SK-N-SH (cell line): ENCODE measurements around the gene C8A. TPM values are rescaled to one million over a fixed set of nuclear protein-coding genes. Genes with fewer than 3 reads are reported as not detected.

Experiments used
- CTCF ChIA-PET: fragments of 300-600, 350-600 bp; formaldehyde crosslinking; extraction: SDS; loops from one replicate; lab custom pipeline; 2021; lab: Yijun Ruan, JAX
- POLR2A ChIA-PET: fragments of 350-600 bp; sonication (Branson Sonifier 250); formaldehyde crosslinking; extraction: SDS; loops from one replicate; lab custom pipeline; 2020; ENCODE audit warnings: antibody characterized with exemption, inconsistent platforms; lab: Yijun Ruan, JAX
- DNase-seq: peaks from one replicate; pipeline ENCODE4 v3.0.0; 2012
- H2AFZ ChIP-seq: fragments of 200-600 bp; sonication (generic); 2 replicates; pipeline ENCODE4 v1.8.1; 2016; ENCODE audit warnings: antibody characterized with exemption, mild to moderate bottlenecking, low read depth
- H3F3A ChIP-seq: fragments of 200-600 bp; sonication (generic); replicated peaks from 2 replicates; pipeline ENCODE3; 2016; ENCODE audit warnings: antibody characterized with exemption, mild to moderate bottlenecking; ENCODE audit not compliant: insufficient read depth
- H3K27ac ChIP-seq, 2 experiments: fragments of 200-500 bp in 1 of 2; fragments of 200-600 bp in 1 of 2; sonication (Bioruptor generic) in 1 of 2; sonication (generic), shearing (Covaris generic) in 1 of 2; 2 replicates each; pipeline versions ENCODE4 v1.5.1 to v1.6.1; 2014 to 2016; ENCODE audit warnings: low read depth in 2 of 2, inconsistent platforms in 1 of 2, low read length in 1 of 2, mild to moderate bottlenecking in 1 of 2, mixed read lengths in 1 of 2
- H3K27me3 ChIP-seq: fragments of 200-600 bp; sonication (generic), shearing (Covaris generic); 2 replicates; pipeline ENCODE4 v1.6.1; 2016; ENCODE audit warnings: mixed run types; ENCODE audit not compliant: insufficient read depth
- H3K36me3 ChIP-seq, 2 experiments: fragments of 200-500 bp in 1 of 2; fragments of 200-600 bp in 1 of 2; sonication (Bioruptor generic) in 1 of 2; sonication (generic) in 1 of 2; replicated peaks in 1 of 2; 2 replicates each; pipeline versions ENCODE3 to v1.5.1; 2014 to 2016; ENCODE audit warnings: low read length in 1 of 2, mild to moderate bottlenecking in 1 of 2; ENCODE audit not compliant: insufficient read depth in 2 of 2, control insufficient read depth in 1 of 2
- H3K4me1 ChIP-seq, 2 experiments: fragments of 200-500 bp in 1 of 2; fragments of 200-600 bp in 1 of 2; sonication (Bioruptor generic) in 1 of 2; sonication (generic), shearing (Covaris generic) in 1 of 2; 2 replicates each; pipeline versions ENCODE4 v1.5.1 to v1.6.1; 2014 to 2016; ENCODE audit warnings: low read depth in 1 of 2, low read length in 1 of 2, mixed run types in 1 of 2; ENCODE audit not compliant: insufficient read depth in 2 of 2, control insufficient read depth in 1 of 2
- H3K4me2 ChIP-seq: fragments of 200-600 bp; sonication (generic), shearing (Covaris generic); 2 replicates; pipeline ENCODE4 v1.6.1; 2017; ENCODE audit warnings: mixed run types
- H3K4me3 ChIP-seq, 2 experiments: fragments of 200-500 bp in 1 of 2; fragments of 200-600 bp in 1 of 2; sonication (Bioruptor generic) in 1 of 2; sonication (generic), shearing (Covaris generic) in 1 of 2; 2 replicates each; pipeline versions ENCODE4 v1.5.1 to v1.8.1; 2014 to 2016; ENCODE audit warnings: low read depth in 2 of 2, inconsistent platforms in 1 of 2, low read length in 1 of 2, mild to moderate bottlenecking in 1 of 2, mixed read lengths in 1 of 2, moderate library complexity in 1 of 2
- H3K79me2 ChIP-seq: fragments of 200-600 bp; sonication (generic); 2 replicates; pipeline ENCODE4 v1.8.1; 2017; ENCODE audit warnings: mild to moderate bottlenecking; ENCODE audit not compliant: insufficient read depth
- H3K9ac ChIP-seq: fragments of 200-600 bp; sonication (generic); 2 replicates; pipeline ENCODE4 v1.6.1; 2017; ENCODE audit warnings: mixed run types
- H3K9me2 ChIP-seq: fragments of 200-600 bp; sonication (generic); 2 replicates; pipeline ENCODE4 v1.6.1; 2017; ENCODE audit warnings: mixed run types
- H3K9me3 ChIP-seq: fragments of 200-600 bp; sonication (generic); 2 replicates; pipeline ENCODE4 v1.6.1; 2017; ENCODE audit warnings: mixed run types, mild to moderate bottlenecking, moderate library complexity
- H4K20me1 ChIP-seq: fragments of 200-600 bp; sonication (generic); 2 replicates; pipeline ENCODE4 v1.6.1; 2017; ENCODE audit warnings: mild to moderate bottlenecking, mixed run types; ENCODE audit not compliant: insufficient read depth
- CTCF ChIP-seq: fragments of 200-600 bp; sonication (generic); IDR thresholded peaks from 2 replicates; pipeline ENCODE4 v1.6.1; 2017; ENCODE audit warnings: antibody characterized with exemption, mild to moderate bottlenecking, moderate library complexity
- EP300 ChIP-seq, 2 experiments: IDR thresholded peaks; 2 replicates each; pipeline versions ENCODE4 v1.4.0 to v1.6.1; 2012; ENCODE audit warnings: borderline replicate concordance in 1 of 2, low read depth in 1 of 2, low read length in 1 of 2
- EZH2phosphoT487 ChIP-seq: fragments of 200-600 bp; sonication (generic); IDR thresholded peaks from 2 replicates; pipeline ENCODE4 v1.6.1; 2017; ENCODE audit warnings: low read depth, mixed run types, mild to moderate bottlenecking, antibody characterized with exemption, moderate library complexity, borderline replicate concordance
- FOSL2 ChIP-seq: IDR thresholded peaks from 2 replicates; pipeline ENCODE4 v1.4.0; 2012; ENCODE audit warnings: low read depth, mild to moderate bottlenecking, moderate library complexity, borderline replicate concordance
- FOXJ3 ChIP-seq: sonication (generic); formaldehyde crosslinking; IDR thresholded peaks from 2 replicates; pipeline ENCODE4 v1.5.1; 2020; ENCODE audit warnings: mild to moderate bottlenecking, missing genetic modification reagents
- GABPA ChIP-seq: IDR thresholded peaks from 2 replicates; pipeline ENCODE4 v1.4.0; 2012; ENCODE audit warnings: low read depth, mild to moderate bottlenecking
- NRF1 ChIP-seq: IDR thresholded peaks from 2 replicates; pipeline ENCODE4 v1.6.1; 2012; ENCODE audit warnings: low read depth, mild to moderate bottlenecking, low read length
- PBX3 ChIP-seq: IDR thresholded peaks from 2 replicates; pipeline ENCODE4; 2012
- POLR2AphosphoS5 ChIP-seq: IDR thresholded peaks from 2 replicates; pipeline ENCODE4 v1.6.1; 2012; ENCODE audit warnings: low read depth, low read length
- RAD21 ChIP-seq: IDR thresholded peaks from 2 replicates; pipeline ENCODE4 v1.6.1; 2012; ENCODE audit warnings: mild to moderate bottlenecking, low read length
- RCOR1 ChIP-seq: fragments of 150-350 bp; IDR thresholded peaks from 2 replicates; pipeline ENCODE4 v1.6.1; 2017; ENCODE audit warnings: antibody characterized with exemption, low read length
- RXRA ChIP-seq: IDR thresholded peaks from 2 replicates; pipeline ENCODE4 v1.4.0; 2012; ENCODE audit warnings: low read depth, mild to moderate bottlenecking, borderline replicate concordance
- SMC3 ChIP-seq: IDR thresholded peaks from 2 replicates; pipeline ENCODE4 v1.6.1; 2012; ENCODE audit warnings: low read depth, low read length, improper control_type of control experiment
- USF2 ChIP-seq: fragments of 150-350 bp; IDR thresholded peaks from 2 replicates; pipeline ENCODE4 v1.6.1; 2017; ENCODE audit warnings: antibody characterized with exemption, low read length, low read depth, borderline replicate concordance
- ZBTB33 ChIP-seq: IDR thresholded peaks from 2 replicates; pipeline ENCODE4 v1.4.0; 2012; ENCODE audit warnings: low read depth, borderline replicate concordance
- WGBS: methylation state at CpG from one replicate; pipeline ENCODE4 v1.1.6; 2017; ENCODE audit warnings: low lambda C conversion rate; 5-methylcytosine and 5-hydroxymethylcytosine counted together
- polyA plus RNA-seq, 3 experiments: library from polyadenylated mRNA; depleted of rRNA; stranded (reverse); fragments of >200 nt; gene quantifications; 2 replicates each; pipeline ENCODE4 v1.2.3, GENCODE V29; 2012

The C8A gene
- polyA plus RNA-seq, 1 of the 3 experiments (the other 2 are of a cell fraction), result not detected

GRCh38 chr1:56820755-56821461 lies 33.7 kb upstream of the C8A start:
- Histone ChIP-seq H3K27me3 (no peaks in the 10 kb centered on the region), H4K20me1 (no peaks in the 10 kb centered on the region), H3K27ac (no peak overlapping the region), H3K36me3 (no peaks in the 10 kb centered on the region), H3K9me2 (no peaks in the 10 kb centered on the region), H3F3A (no peaks in the 10 kb centered on the region), H3K9ac (no peak overlapping the region), H3K4me1 (peaks cover 0 to 25% of the 10 kb centered on the region in 2 experiments; a peak in 2 of 4 replicates), H3K4me3 (no peak overlapping the region; a peak in 1 of 4 replicates), H2AFZ (no peak overlapping the region), H3K79me2 (no peaks in the 10 kb centered on the region), H3K9me3 (no peaks in the 10 kb centered on the region), H3K4me2 (no peak overlapping the region)
- DNase-seq, result peak; percentile 81
- CTCF ChIA-PET, result interaction anchor here (0.5 to 3.3 kb wide), 48 partner anchors 10 to 1694 kb away, joined by 3 to 39 read pairs (median 3); partner anchors contain the start of gene PLPP3
- TF ChIP-seq RAD21 (peak; percentile 90), CTCF (peak; percentile 98), SMC3 (peak; percentile 73), NRF1 (0 out of 2 replicates have a peak, but pooled peaks have one; percentile 4), GABPA (no peak), EZH2phosphoT487 (no peak)
- 27% methylated on average over 5 of the region's 7 CpGs for WGBS
- POLR2A ChIA-PET, result no interaction called here

- Histone ChIP-seq H3K27ac (no peak overlapping the region), H3K9ac (no peak overlapping the region), H4K20me1 (no peaks in the 10 kb centered on the region), H3K27me3 (no peaks in the 10 kb centered on the region), H3K9me3 (no peaks in the 10 kb centered on the region), H2AFZ (no peak overlapping the region), H3K79me2 (no peaks in the 10 kb centered on the region), H3K36me3 (no peaks in the 10 kb centered on the region), H3K9me2 (no peaks in the 10 kb centered on the region), H3K4me3 (no peak overlapping the region), H3K4me1 (peaks cover 0 to 25% of the 10 kb centered on the region in 2 experiments; a peak in 2 of 4 replicates), H3F3A (no peaks in the 10 kb centered on the region), H3K4me2 (no peak overlapping the region)
- WGBS, result 9% methylated on average over 1 of the region's 1 CpG
- TF ChIP-seq USF2 (no peak), FOSL2 (no peak), ZBTB33 (no peak), RXRA (no peak), FOXJ3 (no peak), SMC3 (no peak), POLR2AphosphoS5 (no peak), RCOR1 (no peak), PBX3 (no peak), EP300 (IDR thresholded peaks at IDR 0.05; ENCODE audit: borderline replicate concordance in 1 of 2, low read depth in 1 of 2, low read length in 1 of 2) (no peak)
- CTCF ChIA-PET, result interaction anchor here (0.5 to 3.3 kb wide), 30 partner anchors 9 to 1541 kb away, joined by 3 to 39 read pairs (median 4); no protein-coding TSS in a partner anchor
- DNase-seq, result peak; percentile 24
- POLR2A ChIA-PET, result no interaction called here
These were observed 33.2 kb upstream of the C8A start for GRCh38 chr1:56821462-56821797.
